ENCODE data around the gene ARHGAP24.
"Not testable (repeated sequence)": the region's sequence is repeated elsewhere in the genome, so short reads cannot be mapped to it uniquely, and the experiment has no call there.

ARHGAP24 gene

GRCh38 chr4:85831647-85832046 is 356.7 kb downstream of the ARHGAP24 start:
- H3K27ac ChIP-seq (ENCODE audit: low read depth, low read length): no peak overlapping the region
- H3K4me3 ChIP-seq (ENCODE audit: low read depth in 1 of 2, low read length in 2 of 2): no peak overlapping the region
- H3K4me1 ChIP-seq (ENCODE audit: control insufficient read depth in 1 of 2, insufficient read depth in 2 of 2, low read length in 2 of 2): peaks cover 6 to 19% of the 10 kb centered on the region in 2 donors
- no peaks in the 10 kb centered on the region for H3K27me3 ChIP-seq (ENCODE audit: control insufficient read depth in 1 of 2, insufficient read depth in 2 of 2, low read length in 2 of 2)
- no peaks in the 10 kb centered on the region for H3K36me3 ChIP-seq (ENCODE audit: control insufficient read depth in 1 of 2, insufficient read depth in 2 of 2, low read length in 2 of 2)
- H3K9me3 ChIP-seq (ENCODE audit: control insufficient read depth in 1 of 2, low read length in 2 of 2): no peaks in the 10 kb centered on the region
- no peak overlapping the region for H3K9ac ChIP-seq (ENCODE audit: low read depth in 1 of 2, low read length in 2 of 2)

- H3K9me3 ChIP-seq (ENCODE audit: control insufficient read depth in 1 of 2, low read length in 2 of 2): no peaks in the 10 kb centered on the region
- no peaks in the 10 kb centered on the region for H3K36me3 ChIP-seq (ENCODE audit: control insufficient read depth in 1 of 2, insufficient read depth in 2 of 2, low read length in 2 of 2)
- H3K27me3 ChIP-seq (ENCODE audit: control insufficient read depth in 1 of 2, insufficient read depth in 2 of 2, low read length in 2 of 2): no peaks in the 10 kb centered on the region
- H3K4me3 ChIP-seq (ENCODE audit: low read depth in 1 of 2, low read length in 2 of 2): no peak overlapping the region
- H3K27ac ChIP-seq (ENCODE audit: low read depth, low read length): no peak overlapping the region
- H3K9ac ChIP-seq (ENCODE audit: low read depth in 1 of 2, low read length in 2 of 2): no peak overlapping the region
- H3K4me1 ChIP-seq (ENCODE audit: control insufficient read depth in 1 of 2, insufficient read depth in 2 of 2, low read length in 2 of 2): peaks cover 0 to 9% of the 10 kb centered on the region in 2 donors
Observed at GRCh38 chr4:85833302-85833701, 358.4 kb downstream of the ARHGAP24 start.

- no peaks in the 10 kb centered on the region for H3K36me3 ChIP-seq (ENCODE audit: control insufficient read depth in 1 of 2, insufficient read depth in 2 of 2, low read length in 2 of 2)
- H3K4me3 ChIP-seq (ENCODE audit: low read depth in 1 of 2, low read length in 2 of 2): no peak overlapping the region
- no peak overlapping the region for H3K9ac ChIP-seq (ENCODE audit: low read depth in 1 of 2, low read length in 2 of 2)
- no peaks in the 10 kb centered on the region for H3K27me3 ChIP-seq (ENCODE audit: control insufficient read depth in 1 of 2, insufficient read depth in 2 of 2, low read length in 2 of 2)
- peaks cover 0 to 9% of the 10 kb centered on the region in 2 donors for H3K4me1 ChIP-seq (ENCODE audit: control insufficient read depth in 1 of 2, insufficient read depth in 2 of 2, low read length in 2 of 2)
- H3K9me3 ChIP-seq (ENCODE audit: control insufficient read depth in 1 of 2, low read length in 2 of 2): no peaks in the 10 kb centered on the region
- no peak overlapping the region for H3K27ac ChIP-seq (ENCODE audit: low read depth, low read length)
Observed at GRCh38 chr4:85834934-85835333, 360.0 kb downstream of the ARHGAP24 start.

DNA sequence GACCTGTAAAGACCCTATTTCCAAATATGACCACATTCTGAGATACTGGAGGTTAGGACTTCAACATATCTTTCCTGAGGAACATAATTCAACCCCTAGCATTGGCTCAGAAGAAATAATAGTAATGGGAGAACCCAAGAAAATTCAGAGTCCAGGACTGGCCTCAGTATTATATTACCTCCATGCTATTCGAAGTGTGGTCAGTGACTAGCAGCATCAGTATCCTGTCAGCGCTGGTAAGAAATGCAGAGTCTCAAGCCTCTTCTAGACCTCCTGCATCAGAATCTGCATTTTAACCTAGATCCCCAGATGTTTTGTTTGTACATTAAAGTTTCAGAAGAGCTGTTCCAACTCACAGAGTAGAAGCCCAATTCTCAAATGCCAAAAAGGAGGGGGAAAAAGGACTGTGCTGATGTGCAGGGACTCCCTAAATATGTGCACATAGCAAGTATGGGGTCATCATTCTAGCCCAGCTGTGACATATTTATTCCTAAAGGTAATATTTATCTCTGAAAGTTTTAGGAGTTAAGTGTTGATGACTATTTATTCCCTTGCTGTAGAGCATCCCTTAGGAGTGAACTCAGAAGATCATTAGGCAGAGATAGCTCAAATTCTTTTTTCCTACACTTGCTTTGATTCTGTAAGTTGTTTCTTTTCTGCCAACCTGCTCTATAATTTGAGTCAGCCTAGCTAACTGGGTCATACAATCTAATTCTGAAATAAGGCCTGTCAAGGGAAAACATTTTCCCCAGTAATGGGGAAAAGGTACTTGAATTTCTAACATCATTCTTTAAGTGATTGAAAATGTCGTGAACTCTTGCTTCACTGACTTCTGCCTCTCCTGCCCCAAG is 361.9 kb downstream of the ARHGAP24 start:
- Histone ChIP-seq H3K36me3 (ENCODE audit: control insufficient read depth in 1 of 2, insufficient read depth in 2 of 2, low read length in 2 of 2) (no peaks in the 10 kb centered on the region), H3K4me1 (ENCODE audit: control insufficient read depth in 1 of 2, insufficient read depth in 2 of 2, low read length in 2 of 2) (peaks cover 0 to 9% of the 10 kb centered on the region in 2 donors), H3K9ac (ENCODE audit: low read depth in 1 of 2, low read length in 2 of 2) (no peak overlapping the region), H3K9me3 (ENCODE audit: control insufficient read depth in 1 of 2, low read length in 2 of 2) (no peaks in the 10 kb centered on the region), H3K27me3 (ENCODE audit: control insufficient read depth in 1 of 2, insufficient read depth in 2 of 2, low read length in 2 of 2) (no peaks in the 10 kb centered on the region), H3K4me3 (ENCODE audit: low read depth in 1 of 2, low read length in 2 of 2) (no peak overlapping the region), H3K27ac (ENCODE audit: low read depth, low read length) (no peak overlapping the region)

DNA sequence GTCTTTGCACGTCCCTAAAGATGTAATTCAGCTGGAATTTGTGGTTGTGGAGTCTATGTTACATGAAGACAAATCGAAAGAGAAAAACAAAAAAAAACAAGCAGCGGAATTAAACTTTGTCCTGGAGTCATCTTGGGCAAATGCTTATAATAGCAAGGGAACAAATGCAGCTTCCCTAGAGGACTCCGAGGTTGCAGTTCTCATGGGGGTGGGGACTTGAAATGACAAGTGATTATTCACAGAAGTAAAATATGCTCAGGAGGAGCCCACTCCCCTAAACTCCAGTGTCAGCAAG is 362.4 kb downstream of the ARHGAP24 start:
- Histone ChIP-seq H3K4me1 (ENCODE audit: control insufficient read depth in 1 of 2, insufficient read depth in 2 of 2, low read length in 2 of 2) (peaks cover 1 to 9% of the 10 kb centered on the region in 2 donors), H3K27me3 (ENCODE audit: control insufficient read depth in 1 of 2, insufficient read depth in 2 of 2, low read length in 2 of 2) (no peaks in the 10 kb centered on the region), H3K4me3 (ENCODE audit: low read depth in 1 of 2, low read length in 2 of 2) (no peak overlapping the region), H3K27ac (ENCODE audit: low read depth, low read length) (no peak overlapping the region), H3K9me3 (ENCODE audit: control insufficient read depth in 1 of 2, low read length in 2 of 2) (no peaks in the 10 kb centered on the region), H3K36me3 (ENCODE audit: control insufficient read depth in 1 of 2, insufficient read depth in 2 of 2, low read length in 2 of 2) (no peaks in the 10 kb centered on the region), H3K9ac (ENCODE audit: low read depth in 1 of 2, low read length in 2 of 2) (no peak overlapping the region)

- H3K4me3 ChIP-seq (ENCODE audit: low read depth in 1 of 2, low read length in 2 of 2); H3K36me3 ChIP-seq (ENCODE audit: control insufficient read depth in 1 of 2, insufficient read depth in 2 of 2, low read length in 2 of 2); H3K27ac ChIP-seq (ENCODE audit: low read depth, low read length); H3K9me3 ChIP-seq (ENCODE audit: control insufficient read depth in 1 of 2, low read length in 2 of 2); H3K9ac ChIP-seq (ENCODE audit: low read depth in 1 of 2, low read length in 2 of 2); H3K4me1 ChIP-seq (ENCODE audit: control insufficient read depth in 1 of 2, insufficient read depth in 2 of 2, low read length in 2 of 2); H3K27me3 ChIP-seq (ENCODE audit: control insufficient read depth in 1 of 2, insufficient read depth in 2 of 2, low read length in 2 of 2): not testable (repeated sequence)
Observed at GRCh38 chr4:85839981-85840451, 365.1 kb downstream of the ARHGAP24 start.

- Histone ChIP-seq H3K27ac (ENCODE audit: low read depth, low read length) (no peak overlapping the region), H3K9ac (ENCODE audit: low read depth in 1 of 2, low read length in 2 of 2) (no peak overlapping the region), H3K4me3 (ENCODE audit: low read depth in 1 of 2, low read length in 2 of 2) (no peak overlapping the region)
Observed at GRCh38 chr4:85842540-85842939, 367.6 kb downstream of the ARHGAP24 start.

DNA sequence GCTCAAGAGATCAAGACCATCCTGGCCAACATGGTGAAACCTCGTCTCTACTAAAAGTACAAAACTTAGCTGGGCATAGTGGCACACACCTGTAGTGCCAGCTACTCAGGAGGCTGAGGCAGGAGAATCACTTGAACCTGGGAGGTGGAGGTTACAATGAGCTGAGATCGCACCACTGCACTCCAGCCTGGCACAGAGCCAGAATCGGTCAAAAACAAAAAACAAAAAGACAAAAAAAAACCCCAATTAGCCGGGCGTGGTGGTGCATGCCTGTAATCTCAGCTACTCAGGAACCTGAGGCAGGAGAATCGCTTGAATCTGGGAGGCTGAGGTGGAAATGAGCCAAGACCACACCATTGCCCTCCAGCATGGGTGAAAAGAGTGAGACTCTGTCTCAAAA is 378.8 kb downstream of the ARHGAP24 start:
- H3K27ac ChIP-seq (ENCODE audit: low read depth, low read length); H3K9ac ChIP-seq (ENCODE audit: low read depth in 1 of 2, low read length in 2 of 2); H3K36me3 ChIP-seq (ENCODE audit: control insufficient read depth in 1 of 2, insufficient read depth in 2 of 2, low read length in 2 of 2); H3K27me3 ChIP-seq (ENCODE audit: control insufficient read depth in 1 of 2, insufficient read depth in 2 of 2, low read length in 2 of 2); H3K4me3 ChIP-seq (ENCODE audit: low read depth in 1 of 2, low read length in 2 of 2); H3K9me3 ChIP-seq (ENCODE audit: control insufficient read depth in 1 of 2, low read length in 2 of 2); H3K4me1 ChIP-seq (ENCODE audit: control insufficient read depth in 1 of 2, insufficient read depth in 2 of 2, low read length in 2 of 2): not testable (repeated sequence)

More at GRCh38 chr4:85842540-85842939, 367.6 kb downstream of the ARHGAP24 start:
- Histone ChIP-seq H3K9me3 (ENCODE audit: control insufficient read depth in 1 of 2, low read length in 2 of 2) (no peaks in the 10 kb centered on the region), H3K4me1 (ENCODE audit: control insufficient read depth in 1 of 2, insufficient read depth in 2 of 2, low read length in 2 of 2) (peaks cover 0 to 7% of the 10 kb centered on the region in 2 donors), H3K36me3 (ENCODE audit: control insufficient read depth in 1 of 2, insufficient read depth in 2 of 2, low read length in 2 of 2) (no peaks in the 10 kb centered on the region), H3K27me3 (ENCODE audit: control insufficient read depth in 1 of 2, insufficient read depth in 2 of 2, low read length in 2 of 2) (no peaks in the 10 kb centered on the region)

GRCh38 chr4:85854546-85854945 is 379.6 kb downstream of the ARHGAP24 start:
- Histone ChIP-seq H3K4me1 (ENCODE audit: control insufficient read depth in 1 of 2, insufficient read depth in 2 of 2, low read length in 2 of 2) (peaks cover 0 to 2% of the 10 kb centered on the region in 2 donors), H3K27ac (ENCODE audit: low read depth, low read length) (no peak overlapping the region), H3K9ac (ENCODE audit: low read depth in 1 of 2, low read length in 2 of 2) (no peak overlapping the region), H3K36me3 (ENCODE audit: control insufficient read depth in 1 of 2, insufficient read depth in 2 of 2, low read length in 2 of 2) (no peaks in the 10 kb centered on the region), H3K4me3 (ENCODE audit: low read depth in 1 of 2, low read length in 2 of 2) (no peak overlapping the region), H3K27me3 (ENCODE audit: control insufficient read depth in 1 of 2, insufficient read depth in 2 of 2, low read length in 2 of 2) (no peaks in the 10 kb centered on the region), H3K9me3 (ENCODE audit: control insufficient read depth in 1 of 2, low read length in 2 of 2) (no peaks in the 10 kb centered on the region)

DNA sequence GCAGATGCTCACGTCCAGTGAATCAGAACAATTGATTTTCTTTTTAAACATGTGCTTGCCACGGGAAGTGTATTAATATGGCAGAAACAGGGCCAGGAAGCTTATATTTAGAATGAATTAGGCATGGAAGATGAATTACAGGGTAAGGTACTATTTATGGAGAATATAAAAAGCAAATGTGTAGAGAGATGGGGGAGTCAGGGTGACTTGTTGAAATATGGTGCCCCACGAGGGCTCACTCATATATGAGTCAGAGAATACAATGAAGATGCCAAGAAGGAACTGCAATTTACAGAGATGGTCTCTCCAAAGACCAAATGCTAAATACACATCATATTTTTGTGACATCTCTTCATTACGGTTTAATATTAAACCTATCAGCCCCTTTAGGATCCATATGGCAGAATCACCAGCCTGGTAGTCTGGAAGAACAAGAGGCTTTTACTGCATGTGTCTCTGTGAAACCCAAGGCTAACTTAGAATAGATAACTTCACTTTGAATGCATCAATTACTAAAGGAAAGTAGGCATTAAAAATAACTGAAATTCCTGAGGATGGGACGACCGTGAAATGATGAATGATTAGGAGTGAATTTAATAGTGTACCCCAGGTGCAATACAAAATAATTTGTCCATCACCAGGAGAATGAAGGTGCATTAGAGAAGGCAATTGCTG is 385.3 kb downstream of the ARHGAP24 start:
- Histone ChIP-seq H3K36me3 (ENCODE audit: control insufficient read depth in 1 of 2, insufficient read depth in 2 of 2, low read length in 2 of 2) (no peaks in the 10 kb centered on the region), H3K9me3 (ENCODE audit: control insufficient read depth in 1 of 2, low read length in 2 of 2) (no peaks in the 10 kb centered on the region), H3K27ac (ENCODE audit: low read depth, low read length) (no peak overlapping the region), H3K27me3 (ENCODE audit: control insufficient read depth in 1 of 2, insufficient read depth in 2 of 2, low read length in 2 of 2) (no peaks in the 10 kb centered on the region), H3K4me1 (ENCODE audit: control insufficient read depth in 1 of 2, insufficient read depth in 2 of 2, low read length in 2 of 2) (peaks cover 10 to 19% of the 10 kb centered on the region in 2 donors), H3K4me3 (ENCODE audit: low read depth in 1 of 2, low read length in 2 of 2) (no peak overlapping the region), H3K9ac (ENCODE audit: low read depth in 1 of 2, low read length in 2 of 2) (no peak overlapping the region)

Measured in duodenal mucosa (tissue), 2 donors.